Body of pancreas (tissue), 4 donors: ENCODE results near the gene FMNL2. TPM values are rescaled to one million over a fixed set of nuclear protein-coding genes. Genes with fewer than 3 reads are reported as not detected.

Experiments
- ATAC-seq: fragments of 150-250 bp; one replicate; pipeline ENCODE4 v1.9.1; 2016
- DNase-seq, 4 donors: peaks; one replicate each; pipeline ENCODE4 v3.0.0-alpha.2; 2019
- H3K27ac ChIP-seq, 4 donors: fragments of 200-600 bp; sonication (generic); 1 replicate in 3 of 4; 2 replicates in 1 of 4; pipeline versions ENCODE4 v1.5.1 to v1.6.1; 2016 to 2019; ENCODE audit warnings: mild to moderate bottlenecking in 1 of 4, mixed read lengths in 1 of 4, moderate library complexity in 1 of 4
- H3K27me3 ChIP-seq, 2 donors: fragments of 200-600 bp; sonication (generic); one replicate each; pipeline ENCODE4 v1.6.0; 2016; ENCODE audit warnings: mild to moderate bottlenecking in 1 of 2
- H3K36me3 ChIP-seq, 2 donors: fragments of 200-600 bp; sonication (generic); replicated peaks in 1 of 2; 2 replicates each; pipeline ENCODE4 v1.5.1; 2016; ENCODE audit warnings: low read depth in 2 of 2; ENCODE audit not compliant: insufficient read depth in 1 of 2
- H3K4me1 ChIP-seq: fragments of 200-600 bp; sonication (generic); one replicate; pipeline ENCODE4 v1.6.0; 2016
- H3K4me3 ChIP-seq, 2 donors: fragments of 200-600 bp; sonication (generic); 1 replicate in 1 of 2; 2 replicates in 1 of 2; pipeline ENCODE4 v1.5.1; 2016 to 2019
- H3K9me3 ChIP-seq, 3 donors: fragments of 200-600 bp; sonication (generic); 1 replicate in 2 of 3; 2 replicates in 1 of 3; pipeline ENCODE4 v1.5.1; 2016
- CTCF ChIP-seq, 7 experiments: fragments of 450-650 bp in 4 of 7; fragments of 200-600 bp in 3 of 7; sonication (generic) in 3 of 7; IDR thresholded peaks; one replicate each; pipeline ENCODE4 v1.5.1; 2016 to 2019; ENCODE audit warnings: antibody characterized with exemption in 7 of 7
- POLR2A ChIP-seq, 3 donors: fragments of 450-650 bp; IDR thresholded peaks; one replicate each; pipeline ENCODE4 v1.6.1; 2016; ENCODE audit warnings: antibody characterized with exemption in 3 of 3, mild to moderate bottlenecking in 2 of 3
- WGBS, 2 donors: methylation state at CpG; one replicate each; pipeline ENCODE4 v1.1.5; 2017; 5-methylcytosine and 5-hydroxymethylcytosine counted together
- intact Hi-C: fragments of 100-400 bp; cut with DNase I; formaldehyde crosslinking; loops from one replicate; pipeline ENCODE4 v1.15.1; 2023
- total RNA-seq, 2 donors: library from RNA; depleted of rRNA; stranded (reverse); fragments of >200 nt; gene quantifications; one replicate each; pipeline ENCODE4 v1.1.0, GENCODE V29; 2016

Gene FMNL2
- total RNA-seq, 2 donors from 2014 or later, result 13.5 to 44.4 TPM

GRCh38 chr2:152507907-152508306, 172.9 kb downstream of the FMNL2 start:
- TF ChIP-seq CTCF (IDR thresholded peaks at IDR 0.05) (no peak), POLR2A (IDR thresholded peaks at IDR 0.05) (no peak)
- WGBS, 2 donors, result 81 to 87% methylated on average over 6 of the region's 6 CpGs
- H3K4me3 ChIP-seq, result no peak overlapping the region
- no peaks in the 10 kb centered on the region for H3K9me3 ChIP-seq
- H3K27me3 ChIP-seq, result no peaks in the 10 kb centered on the region
- H3K36me3 ChIP-seq, result no peaks in the 10 kb centered on the region
- H3K4me1 ChIP-seq, result no peaks in the 10 kb centered on the region
- intact Hi-C loops, result no loop called here
- H3K27ac ChIP-seq, result no peak overlapping the region
- no peak for ATAC-seq
- no peak for DNase-seq

- H3K9me3 ChIP-seq, result no peaks in the 10 kb centered on the region
- H3K27me3 ChIP-seq, result no peaks in the 10 kb centered on the region
- no peak for TF ChIP-seq POLR2A (IDR thresholded peaks at IDR 0.05)
- no peak for TF ChIP-seq CTCF (IDR thresholded peaks at IDR 0.05)
- no peak for ATAC-seq
- no peak overlapping the region for H3K27ac ChIP-seq
- intact Hi-C loops, result no loop called here
- H3K4me3 ChIP-seq, result no peak overlapping the region
- no peak for DNase-seq
- 78 to 80% methylated on average over 4 of the region's 4 CpGs for WGBS, 2 donors
- H3K4me1 ChIP-seq, result no peaks in the 10 kb centered on the region
- no peaks in the 10 kb centered on the region for H3K36me3 ChIP-seq
Observed at GRCh38 chr2:152508446-152508845, 173.5 kb downstream of the FMNL2 start.

- 83 to 88% methylated on average over 3 of the region's 3 CpGs for WGBS, 2 donors
- H3K27ac ChIP-seq, result no peak overlapping the region
- intact Hi-C loops, result no loop called here
- no peak overlapping the region for H3K4me3 ChIP-seq
- TF ChIP-seq CTCF (IDR thresholded peaks at IDR 0.05) (no peak), POLR2A (IDR thresholded peaks at IDR 0.05) (no peak)
- H3K9me3 ChIP-seq, result no peaks in the 10 kb centered on the region
- no peaks in the 10 kb centered on the region for H3K4me1 ChIP-seq
- no peak for DNase-seq
- no peaks in the 10 kb centered on the region for H3K27me3 ChIP-seq
- H3K36me3 ChIP-seq, result no peaks in the 10 kb centered on the region
- ATAC-seq, result no peak
Observed at GRCh38 chr2:152509772-152510491, 175.0 kb downstream of the FMNL2 start.

GRCh38 chr2:152510621-152511020, 175.6 kb downstream of the FMNL2 start:
- ATAC-seq (no peak), DNase-seq (no peak)
- Histone ChIP-seq H3K4me3 (no peak overlapping the region), H3K4me1 (no peaks in the 10 kb centered on the region), H3K27ac (no peak overlapping the region), H3K36me3 (no peaks in the 10 kb centered on the region), H3K9me3 (no peaks in the 10 kb centered on the region), H3K27me3 (no peaks in the 10 kb centered on the region)
- intact Hi-C loops, result no loop called here
- 87 to 92% methylated on average over 5 of the region's 5 CpGs for WGBS, 2 donors
- TF ChIP-seq CTCF (IDR thresholded peaks at IDR 0.05) (no peak), POLR2A (IDR thresholded peaks at IDR 0.05) (no peak)

- TF ChIP-seq CTCF (IDR thresholded peaks at IDR 0.05) (no peak), POLR2A (IDR thresholded peaks at IDR 0.05) (no peak)
- Histone ChIP-seq H3K27me3 (no peaks in the 10 kb centered on the region), H3K4me1 (no peaks in the 10 kb centered on the region), H3K4me3 (no peak overlapping the region), H3K36me3 (no peaks in the 10 kb centered on the region), H3K27ac (no peak overlapping the region), H3K9me3 (peaks cover 0 to 2% (median 0%) of the 10 kb centered on the region in 3 donors)
- DNase-seq, result no peak
- WGBS, 2 donors, result 72 to 76% methylated on average over 2 of the region's 2 CpGs
- ATAC-seq, result no peak
- intact Hi-C loops, result no loop called here
Observed at GRCh38 chr2:152511981-152512380, 177.0 kb downstream of the FMNL2 start.
